Measurements from ENCODE around the gene AK9. TPM values are rescaled to one million over a fixed set of nuclear protein-coding genes. Genes with fewer than 3 reads are reported as not detected.

Gene AK9
- total and polyA plus RNA-seq, 2 of the 4 experiments (the other 2 are of a cell fraction), result 1.7 to 1.8 TPM

DNA sequence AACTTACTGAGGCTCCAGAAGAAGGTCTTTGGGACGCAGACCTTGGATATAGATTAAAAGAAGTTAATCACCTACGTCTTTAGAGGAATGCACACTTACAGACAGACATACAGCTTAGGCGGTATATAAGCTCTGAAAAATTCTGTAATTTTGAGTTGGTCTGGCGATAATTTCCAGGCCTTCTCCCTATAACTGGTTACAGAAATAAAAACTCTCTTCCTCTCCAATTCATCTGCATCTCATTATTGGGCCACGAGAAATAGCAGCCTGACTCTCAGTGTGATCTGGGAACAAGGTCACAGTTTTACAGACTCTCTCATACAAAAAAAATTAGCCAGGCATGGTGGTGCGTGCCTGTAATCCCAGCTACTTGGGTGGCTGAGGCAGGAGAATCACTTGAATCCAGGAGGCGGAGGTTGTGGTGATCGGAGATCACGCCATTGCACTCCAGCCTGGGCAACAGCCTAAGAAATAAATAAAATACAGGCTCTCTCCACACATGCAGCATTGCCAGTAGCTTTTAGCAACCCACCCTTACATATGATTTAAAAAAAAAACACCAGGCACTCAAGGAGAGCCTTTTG, 212.7 kb downstream of the AK9 start:
- Histone ChIP-seq H3K4me1 (ENCODE audit: control insufficient read depth, insufficient read depth, low read length) (peaks cover 7% of the 10 kb centered on the region), H4K8ac (ENCODE audit: low read depth in 2 of 2, low read length in 2 of 2) (no peak overlapping the region), H3K27ac (ENCODE audit: insufficient read depth, low read length) (no peak overlapping the region), H2BK20ac (ENCODE audit: low read depth, low read length) (no peak overlapping the region), H3K36me3 (ENCODE audit: control insufficient read depth, insufficient read depth, low read length) (peaks cover 25% of the 10 kb centered on the region), H3K56ac (ENCODE audit: extremely low read depth, insufficient read depth, low read length) (no peak overlapping the region), H4K5ac (ENCODE audit: low read depth, low read length) (no peak overlapping the region), H3K79me1 (ENCODE audit: low read depth in 1 of 2, low read length in 2 of 2) (peaks cover 47 to 60% of the 10 kb centered on the region in 2 experiments), H3K23ac (ENCODE audit: low read depth, low read length) (no peak overlapping the region), H3K27me3 (ENCODE audit: control insufficient read depth, insufficient read depth, low read length) (no peaks in the 10 kb centered on the region), H2BK5ac (ENCODE audit: low read depth, low read length, poor library complexity, severe bottlenecking) (no peak overlapping the region), H3K9me1 (ENCODE audit: insufficient read depth, low read length) (peaks cover 8% of the 10 kb centered on the region), H2BK15ac (ENCODE audit: low read depth, low read length) (no peak overlapping the region), H3K9me3 (ENCODE audit: control insufficient read depth, insufficient read depth, low read length) (no peaks in the 10 kb centered on the region), H3K14ac (replicated peaks; ENCODE audit: low read depth, low read length) (no peak overlapping the region), H2AK9ac (replicated peaks; ENCODE audit: low read depth, low read length, poor library complexity) (no peak overlapping the region), H3K9ac (ENCODE audit: low read depth, low read length) (no peak overlapping the region), H2BK120ac (ENCODE audit: low read depth, low read length) (no peak overlapping the region), H3K18ac (ENCODE audit: low read depth, low read length) (no peak overlapping the region), H3K4me3 (ENCODE audit: insufficient read depth, low read depth, low read length) (no peak overlapping the region), H2AK5ac (ENCODE audit: low read depth, low read length) (no peak overlapping the region), H4K91ac (ENCODE audit: insufficient read depth, low read depth, low read length) (no peak overlapping the region), H4K20me1 (ENCODE audit: insufficient read depth, low read length) (peaks cover 7% of the 10 kb centered on the region; the same call in 1 of the 2 replicates), H3K4ac (ENCODE audit: low read depth, low read length) (no peak overlapping the region), H2AFZ (replicated peaks; ENCODE audit: low read length, poor library complexity) (no peak overlapping the region), H3K4me2 (ENCODE audit: low read depth, low read length) (no peak overlapping the region)
- DNase-seq, result no peak
- CTCF ChIA-PET, result no interaction called here
- in situ Hi-C loops (cut with MboI; ENCODE audit: low sequenced_read_pairs) (no loop called here), dilution Hi-C loops (cut with HindIII; ENCODE audit: low sequenced_read_pairs, unreplicated experiment) (no loop called here), intact Hi-C loops (cut with micrococcal nuclease) (no loop called here)
- WGBS, 2 experiments (ENCODE audit: extremely low coverage in 2 of 2, insufficient read length in 1 of 2), result no CpG with 5 or more reads among the region's 9 CpGs
- no peak for ATAC-seq (ENCODE audit: low read depth)
- no TSS peak for BruUV-seq (replicated peaks)
- POLR2A ChIA-PET (ENCODE audit: unreplicated experiment), result no interaction called here
- TF ChIP-seq POLR2A (IDR thresholded peaks at IDR 0.05; ENCODE audit: low read depth, low read length) (no peak), CTCF (conservative IDR thresholded peaks at IDR 0.05; ENCODE audit: low read depth, low read length) (no peak), RCOR1 (IDR thresholded peaks at IDR 0.05; ENCODE audit: insufficient replicate concordance, low read length) (no peak), MXI1 (IDR thresholded peaks at IDR 0.05; ENCODE audit: borderline replicate concordance, low read depth, low read length) (no peak), RAD21 (IDR thresholded peaks at IDR 0.05; ENCODE audit: low read length) (no peak), SMC3 (IDR thresholded peaks at IDR 0.05; ENCODE audit: low read depth, low read length) (no peak), MAFK (IDR thresholded peaks at IDR 0.05; ENCODE audit: low read depth, low read length) (no peak), FOS (IDR thresholded peaks at IDR 0.05; ENCODE audit: low read depth, low read length) (no peak), NFE2L2 (IDR thresholded peaks at IDR 0.05; ENCODE audit: low read depth, low read length) (no peak), CHD1 (IDR thresholded peaks at IDR 0.05; ENCODE audit: low read depth, low read length) (no peak), CEBPB (IDR thresholded peaks at IDR 0.05; ENCODE audit: low read depth, low read length) (no peak), BHLHE40 (IDR thresholded peaks at IDR 0.05; ENCODE audit: low read depth, low read length) (no peak), RFX5 (IDR thresholded peaks at IDR 0.05; ENCODE audit: low read depth, low read length) (no peak), MAZ (IDR thresholded peaks at IDR 0.05; ENCODE audit: borderline replicate concordance, low read depth, low read length) (no peak)
- TF ChIP-seq, protein P1, sequence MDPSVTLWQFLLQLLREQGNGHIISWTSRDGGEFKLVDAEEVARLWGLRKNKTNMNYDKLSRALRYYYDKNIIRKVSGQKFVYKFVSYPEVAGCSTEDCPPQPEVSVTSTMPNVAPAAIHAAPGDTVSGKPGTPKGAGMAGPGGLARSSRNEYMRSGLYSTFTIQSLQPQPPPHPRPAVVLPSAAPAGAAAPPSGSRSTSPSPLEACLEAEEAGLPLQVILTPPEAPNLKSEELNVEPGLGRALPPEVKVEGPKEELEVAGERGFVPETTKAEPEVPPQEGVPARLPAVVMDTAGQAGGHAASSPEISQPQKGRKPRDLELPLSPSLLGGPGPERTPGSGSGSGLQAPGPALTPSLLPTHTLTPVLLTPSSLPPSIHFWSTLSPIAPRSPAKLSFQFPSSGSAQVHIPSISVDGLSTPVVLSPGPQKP (IDR thresholded peaks at IDR 0.05; ENCODE audit: borderline replicate concordance, low read depth, low read length), result no peak
- TF ChIP-seq, protein P2, sequence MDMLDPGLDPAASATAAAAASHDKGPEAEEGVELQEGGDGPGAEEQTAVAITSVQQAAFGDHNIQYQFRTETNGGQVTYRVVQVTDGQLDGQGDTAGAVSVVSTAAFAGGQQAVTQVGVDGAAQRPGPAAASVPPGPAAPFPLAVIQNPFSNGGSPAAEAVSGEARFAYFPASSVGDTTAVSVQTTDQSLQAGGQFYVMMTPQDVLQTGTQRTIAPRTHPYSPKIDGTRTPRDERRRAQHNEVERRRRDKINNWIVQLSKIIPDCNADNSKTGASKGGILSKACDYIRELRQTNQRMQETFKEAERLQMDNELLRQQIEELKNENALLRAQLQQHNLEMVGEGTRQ (IDR thresholded peaks at IDR 0.05; ENCODE audit: low read depth, low read length), result no peak
